GM18951 (cell line): Measurements from ENCODE around the gene OR3A3.
"Not testable (repeated sequence)": the region's sequence is repeated elsewhere in the genome, so short reads cannot be mapped to it uniquely, and the experiment has no call there.

ENCODE experiments used
- POLR2A ChIP-seq: IDR thresholded peaks from 4 replicates; pipeline ENCODE4 v1.6.1; 2011; ENCODE audit warnings: mild to moderate bottlenecking; ENCODE audit not compliant: insufficient read length, insufficient read depth; ENCODE audit errors: extremely low read depth
- in situ Hi-C: fragments of 300-500 bp; cut with MboI; formaldehyde crosslinking; loops from one replicate; pipeline ENCODE4 v1.12.0; 2022; ENCODE audit warnings: low sequenced_read_pairs, mixed read lengths, inconsistent platforms; ENCODE audit not compliant: unreplicated experiment

Gene OR3A3

DNA sequence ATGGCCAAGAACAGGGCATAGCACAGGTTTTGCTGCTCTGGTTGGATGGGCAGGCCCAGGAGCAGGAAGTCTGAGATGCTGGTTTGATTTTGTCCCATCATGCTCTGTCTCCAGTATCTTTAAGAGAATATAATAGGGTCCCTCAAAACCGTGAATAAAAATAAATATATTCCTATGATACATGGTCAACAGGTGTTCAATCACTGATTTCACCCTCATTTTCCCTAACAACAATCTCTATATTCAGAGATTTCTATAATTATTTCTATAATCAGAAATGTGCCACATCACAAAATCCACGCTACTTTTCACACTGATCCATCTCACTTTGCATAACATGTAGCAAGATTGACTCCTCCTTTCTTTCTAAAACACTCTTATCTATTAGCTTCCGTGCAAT lies 22.6 kb downstream of the OR3A3 start, which contains the start of gene OR1E2:
Gene OR1E2 (minus strand): TSS at position 101 of the 400 bp plus-strand sequence. CDS start 0 bp downstream, at position 101.
- in situ Hi-C loops = no loop called here
- no peak for TF ChIP-seq POLR2A

- in situ Hi-C loops = no loop called here
- TF ChIP-seq POLR2A = no peak
Observed at GRCh38 chr17:3438368-3438767, 27.2 kb downstream of the OR3A3 start.

- in situ Hi-C loops = no loop called here
- no peak for TF ChIP-seq POLR2A
Observed at GRCh38 chr17:3440451-3440850, 29.3 kb downstream of the OR3A3 start.

- TF ChIP-seq POLR2A = no peak
- in situ Hi-C loops = no loop called here
Observed at GRCh38 chr17:3447625-3448024, 36.5 kb downstream of the OR3A3 start.

DNA sequence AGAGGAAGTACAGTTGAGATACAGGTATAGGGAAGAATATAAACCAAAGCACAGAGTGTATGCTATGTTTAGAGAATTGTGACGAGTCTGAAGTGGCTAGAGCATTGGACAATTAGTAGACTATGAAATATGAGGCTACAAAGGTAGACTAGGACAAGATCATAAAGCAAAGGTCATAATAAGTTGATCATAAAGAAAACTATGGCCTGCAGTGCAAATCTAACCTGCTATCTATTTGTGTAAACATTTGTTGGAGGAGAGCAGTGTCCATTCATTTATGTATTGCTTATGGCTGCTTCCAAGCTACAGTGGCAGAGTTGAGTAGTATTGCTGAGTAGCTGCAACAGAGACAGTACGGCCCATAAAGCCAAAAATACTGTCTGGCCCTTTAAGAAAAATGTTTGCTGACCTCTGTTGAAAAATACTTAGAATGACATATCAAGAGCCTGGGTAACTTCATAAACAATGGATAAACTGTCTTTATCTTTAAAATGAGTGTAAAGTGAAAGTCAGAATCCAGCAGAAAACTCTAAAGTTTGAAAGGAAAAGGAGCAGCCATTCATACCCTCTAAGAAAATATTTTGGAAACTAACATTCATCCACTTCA lies 37.0 kb downstream of the OR3A3 start:
- in situ Hi-C loops = no loop called here
- no peak for TF ChIP-seq POLR2A

DNA sequence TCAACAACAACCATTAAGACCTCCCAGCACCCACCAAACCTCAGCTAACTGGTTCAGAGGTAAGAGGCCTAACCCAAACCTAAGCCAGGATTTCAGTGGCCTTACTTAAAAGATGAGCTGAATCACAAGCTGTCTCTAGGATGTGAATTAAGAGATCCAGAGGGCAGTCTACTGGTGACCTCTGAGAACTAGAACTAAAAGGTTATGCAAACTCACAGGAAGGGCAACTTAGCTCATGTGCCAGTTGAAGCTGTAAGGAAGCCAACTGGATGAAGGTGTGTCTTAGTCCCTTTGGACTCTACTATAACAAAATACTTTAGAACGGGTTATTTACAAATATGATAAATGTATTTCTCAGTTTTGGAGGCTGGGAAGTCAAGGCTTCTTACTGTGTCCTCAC lies 55.2 kb downstream of the OR3A3 start:
- in situ Hi-C loops = not testable (repeated sequence)

DNA sequence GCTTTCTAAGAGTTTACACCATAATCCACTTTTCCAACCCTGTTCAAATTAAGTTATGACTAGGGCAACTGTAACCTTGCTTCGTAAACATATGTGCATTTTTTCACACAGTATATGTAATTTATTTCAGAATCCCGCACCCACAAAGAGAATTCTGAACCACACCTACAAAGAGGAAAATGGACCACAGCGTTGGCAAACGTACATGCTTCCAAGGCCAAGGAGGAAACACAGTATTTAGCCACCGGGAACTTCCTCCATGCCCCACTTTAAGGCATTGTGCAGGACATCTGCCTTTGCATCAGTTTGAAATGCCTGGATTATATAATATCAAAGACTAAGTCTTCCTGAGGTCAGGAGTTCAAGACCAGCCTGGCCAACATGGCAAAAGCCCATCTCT lies 58.4 kb downstream of the OR3A3 start:
- no peak for TF ChIP-seq POLR2A
- in situ Hi-C loops = no loop called here

- in situ Hi-C loops = no loop called here
- no peak for TF ChIP-seq POLR2A
Observed at GRCh38 chr17:3471599-3471998, 60.4 kb downstream of the OR3A3 start, which contains the start of gene SPATA22. TSS of gene SPATA22 (minus strand) at chr17:3471819. CDS start at chr17:3469325, 2,494 bp downstream.

DNA sequence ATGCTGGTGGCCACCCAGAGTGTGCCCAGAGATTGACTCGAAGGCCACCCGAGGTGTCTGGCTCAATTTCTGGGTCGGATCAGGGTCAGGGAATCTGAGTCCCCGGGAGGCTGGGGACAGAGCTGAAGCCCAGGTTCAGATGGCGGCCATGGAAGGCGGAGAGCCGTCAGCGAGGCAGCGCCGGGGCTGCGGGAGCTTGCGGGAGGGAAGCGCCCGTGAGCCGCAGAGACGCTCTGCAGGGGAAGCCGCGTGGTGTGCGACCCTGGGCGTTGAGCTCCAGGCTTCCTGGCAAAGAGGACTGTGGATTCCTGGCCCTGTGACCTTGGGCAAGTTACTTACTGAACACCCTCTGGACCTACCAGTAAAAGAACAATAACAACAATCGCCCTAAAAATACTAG lies 61.0 kb downstream of the OR3A3 start:
- in situ Hi-C loops = no loop called here
- no peak for TF ChIP-seq POLR2A
